ENCODE measurements around the gene SLC41A2. TPM values are rescaled to one million over a fixed set of nuclear protein-coding genes. Genes with fewer than 3 reads are reported as not detected.

Gene SLC41A2
- total RNA-seq, 1 experiment from 2014 or later, result 4.3 TPM

GRCh38 chr12:104986022-104986941 lies 28.2 kb upstream of the SLC41A2 start, which contains the start of gene NOPCHAP1:
NOPCHAP1 (plus strand) TSS chr12:104986316; CDS start chr12:104986353, 37 bp downstream.
- H2BK12ac ChIP-seq (ENCODE audit: insufficient read length, low read depth, low read length), result no peak within 1 kb of the TSS
- Mint-ChIP-seq H3K4me1 (peaks cover 13 to 20% of the 10 kb centered on the region in 2 experiments), H3K4me3 (peak within 1 kb of the TSS; percentile 88 to 89), H3K36me3 (ENCODE audit: insufficient read depth in 1 of 3, low read depth in 3 of 3) (peaks cover 11 to 37% (median 27%) of the 10 kb centered on the region in 3 experiments; a peak in 6 of 7 replicates), H3K27ac (peak within 1 kb of the TSS in 2 of 3 experiments; percentile 45 to 88; a peak in 3 of 7 replicates), H3K27me3 (ENCODE audit: low read depth) (no peaks in the 10 kb centered on the region), H3K9me3 (no peaks in the 10 kb centered on the region)
- TF ChIP-seq CTCF (conservative IDR thresholded peaks at IDR 0.05), result no peak
- no peak within 1 kb of the TSS for H3T11ph ChIP-seq (ENCODE audit: low read length)
- H2AK5ac ChIP-seq (ENCODE audit: insufficient read length, low read length), result no peak within 1 kb of the TSS
- WGBS (ENCODE audit: extremely low coverage, insufficient read length, low lambda C conversion rate), result no CpG with 5 or more reads among the region's 59 CpGs
- H3K56ac ChIP-seq (ENCODE audit: insufficient read length, low read depth, low read length), result no peak within 1 kb of the TSS
- H2AFZ ChIP-seq (ENCODE audit: low read length), result no peak within 1 kb of the TSS
- H2BK5ac ChIP-seq (ENCODE audit: insufficient read length, low read length), result no peak within 1 kb of the TSS
- H3K23ac ChIP-seq (ENCODE audit: insufficient read length, low read depth, low read length), result no peak within 1 kb of the TSS
- H3K9ac ChIP-seq (ENCODE audit: extremely low read depth, insufficient read length, low read length), result peak within 1 kb of the TSS; percentile 85
- peak within 1 kb of the TSS; percentile 81 for H3K14ac ChIP-seq (ENCODE audit: insufficient read depth, low read length)
- peak within 1 kb of the TSS; percentile 86 for H3K18ac ChIP-seq (ENCODE audit: insufficient read length, low read depth, low read length)
- peaks cover 3% of the 10 kb centered on the region for H3K79me1 ChIP-seq (ENCODE audit: insufficient read depth, low read depth, low read length, poor library complexity, severe bottlenecking)
- peaks cover 15% of the 10 kb centered on the region; the same call in 1 of the 2 replicates for H3K79me2 ChIP-seq (ENCODE audit: insufficient read depth, low read length)
- no peak within 1 kb of the TSS; the same call in 1 of the 2 replicates for H2BK15ac ChIP-seq (ENCODE audit: low read depth, low read length)
- no peaks in the 10 kb centered on the region for H4K20me1 ChIP-seq (ENCODE audit: control insufficient read depth, insufficient read depth, insufficient read length)
- peak within 1 kb of the TSS; percentile 91 for H3K4me2 ChIP-seq (ENCODE audit: insufficient read depth, insufficient read length, low read length)
- no peak within 1 kb of the TSS for H4K5ac ChIP-seq (ENCODE audit: insufficient read length, low read depth, low read length)
- H3K9me3 ChIP-seq (ENCODE audit: control insufficient read depth, low read depth, low read length), result no peaks in the 10 kb centered on the region
- H4K8ac ChIP-seq (replicated peaks; ENCODE audit: insufficient read length, low read depth, low read length), result no peak within 1 kb of the TSS
- no peaks in the 10 kb centered on the region for H3K27me3 ChIP-seq (ENCODE audit: insufficient read depth, low read length)
- H3K4me1 ChIP-seq (ENCODE audit: insufficient read depth, low read length), result no peaks in the 10 kb centered on the region
- H3K23me2 ChIP-seq (ENCODE audit: insufficient read length, low read depth, low read length, poor library complexity, severe bottlenecking), result peaks cover 3% of the 10 kb centered on the region
- peak; percentile 96 for DNase-seq
- no peak within 1 kb of the TSS for H2BK20ac ChIP-seq (ENCODE audit: low read depth, low read length, poor library complexity, severe bottlenecking)
- no peak within 1 kb of the TSS for H4K91ac ChIP-seq (ENCODE audit: insufficient read length, low read depth, low read length)
- no peak within 1 kb of the TSS for H2BK120ac ChIP-seq (ENCODE audit: low read depth, low read length, poor library complexity, severe bottlenecking)
- H3K27ac ChIP-seq (ENCODE audit: insufficient read length, low read depth, low read length), result no peak within 1 kb of the TSS
- no peak within 1 kb of the TSS for H3K4ac ChIP-seq (ENCODE audit: low read depth, low read length)
